Epithelial cell of proximal tubule (primary cell): ENCODE data around the gene TMEM154. TPM values are rescaled to one million over a fixed set of nuclear protein-coding genes. Genes with fewer than 3 reads are reported as not detected.
"Not testable (repeated sequence)": the region's sequence is repeated elsewhere in the genome, so short reads cannot be mapped to it uniquely, and the experiment has no call there.

Experiments
- DNase-seq: peaks from one replicate; pipeline ENCODE4 v3.0.0-alpha.2; 2011; ENCODE audit warnings: low read depth
- H3K4me3 ChIP-seq: 2 replicates; pipeline ENCODE4 v1.5.1; 2011; ENCODE audit warnings: low read depth, mild to moderate bottlenecking, low read length
- total RNA-seq: library from RNA; depleted of rRNA; stranded (reverse); fragments of >200 nt; gene quantifications from 2 replicates; pipeline ENCODE4 v1.2.3, GENCODE V29; 2015
- TF ChIP-seq, protein P1 (sequence below): conservative IDR thresholded peaks from 2 replicates; pipeline ENCODE4 v1.5.1; 2012; ENCODE audit warnings: low read depth, mild to moderate bottlenecking, low read length

Gene TMEM154
- total RNA-seq, 1 donor from 2014 or later = 11.8 TPM

GRCh38 chr4:152668338-152668964 lies 11.3 kb downstream of the TMEM154 start:
- H3K4me3 ChIP-seq = no peak overlapping the region
- DNase-seq = no peak
- TF ChIP-seq, protein P1, sequence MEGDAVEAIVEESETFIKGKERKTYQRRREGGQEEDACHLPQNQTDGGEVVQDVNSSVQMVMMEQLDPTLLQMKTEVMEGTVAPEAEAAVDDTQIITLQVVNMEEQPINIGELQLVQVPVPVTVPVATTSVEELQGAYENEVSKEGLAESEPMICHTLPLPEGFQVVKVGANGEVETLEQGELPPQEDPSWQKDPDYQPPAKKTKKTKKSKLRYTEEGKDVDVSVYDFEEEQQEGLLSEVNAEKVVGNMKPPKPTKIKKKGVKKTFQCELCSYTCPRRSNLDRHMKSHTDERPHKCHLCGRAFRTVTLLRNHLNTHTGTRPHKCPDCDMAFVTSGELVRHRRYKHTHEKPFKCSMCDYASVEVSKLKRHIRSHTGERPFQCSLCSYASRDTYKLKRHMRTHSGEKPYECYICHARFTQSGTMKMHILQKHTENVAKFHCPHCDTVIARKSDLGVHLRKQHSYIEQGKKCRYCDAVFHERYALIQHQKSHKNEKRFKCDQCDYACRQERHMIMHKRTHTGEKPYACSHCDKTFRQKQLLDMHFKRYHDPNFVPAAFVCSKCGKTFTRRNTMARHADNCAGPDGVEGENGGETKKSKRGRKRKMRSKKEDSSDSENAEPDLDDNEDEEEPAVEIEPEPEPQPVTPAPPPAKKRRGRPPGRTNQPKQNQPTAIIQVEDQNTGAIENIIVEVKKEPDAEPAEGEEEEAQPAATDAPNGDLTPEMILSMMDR = no peak

DNA sequence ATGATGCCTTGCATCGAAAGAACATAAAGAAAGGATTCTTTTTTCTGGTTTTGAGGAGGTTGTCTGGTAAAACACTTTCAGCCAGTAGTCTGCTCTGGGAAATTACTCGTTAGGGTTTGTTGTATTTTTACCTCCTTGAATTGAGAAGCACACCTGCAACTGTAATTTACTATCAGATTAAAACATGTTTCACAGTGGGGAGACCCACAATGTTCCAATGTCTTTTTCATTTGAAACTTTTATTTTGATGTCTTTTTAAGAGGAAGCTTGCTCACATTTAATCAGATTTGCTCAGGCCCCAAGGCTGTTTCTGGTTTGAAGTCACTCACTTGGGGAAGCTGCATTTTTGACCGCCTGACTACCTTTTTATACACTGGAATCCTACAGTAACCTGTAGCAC lies 12.0 kb downstream of the TMEM154 start:
- no peak overlapping the region for H3K4me3 ChIP-seq
- DNase-seq = no peak
- TF ChIP-seq, protein P1 = no peak

GRCh38 chr4:152666946-152667345 lies 12.9 kb downstream of the TMEM154 start:
- no peak overlapping the region for H3K4me3 ChIP-seq
- no peak for DNase-seq
- TF ChIP-seq, protein P1 = no peak

DNA sequence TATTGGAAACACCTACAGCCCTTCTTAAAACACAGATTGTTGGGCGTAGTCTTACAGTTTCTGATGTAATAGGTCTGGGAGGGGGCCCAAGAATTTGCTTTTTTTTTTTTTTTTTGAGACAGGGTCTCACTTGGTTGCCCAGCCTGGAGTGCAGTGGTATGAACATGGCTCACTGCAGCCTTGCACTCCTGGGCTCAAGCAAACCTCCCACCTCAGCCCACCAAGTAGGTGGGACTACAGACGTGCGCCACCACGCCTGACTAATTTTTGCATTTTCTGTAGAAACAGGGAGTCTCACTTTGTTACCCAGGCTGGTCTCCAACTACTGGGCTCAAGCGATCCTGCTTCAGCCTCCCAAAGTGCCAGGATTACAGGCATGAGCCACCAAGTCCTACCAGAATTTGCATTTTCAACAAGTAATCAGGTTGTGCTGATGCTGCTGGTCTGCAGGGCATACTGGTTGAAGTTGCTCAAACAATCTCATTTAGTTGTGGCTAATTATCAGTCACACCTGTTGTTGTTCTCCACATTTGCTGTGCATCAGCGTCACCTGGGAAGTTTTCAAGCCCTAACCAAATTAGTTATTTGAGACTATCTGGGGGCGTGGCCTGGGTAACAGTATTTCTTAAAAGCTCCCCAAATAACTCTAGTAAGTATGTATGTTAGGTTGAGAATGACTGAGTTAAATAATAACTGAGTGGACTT lies 14.0 kb downstream of the TMEM154 start:
- TF ChIP-seq, protein P1 = no peak
- no peak overlapping the region for H3K4me3 ChIP-seq
- no peak for DNase-seq

- not testable (repeated sequence) for H3K4me3 ChIP-seq, DNase-seq
Measured at GRCh38 chr4:152664067-152664378, 15.8 kb downstream of the TMEM154 start.

DNA sequence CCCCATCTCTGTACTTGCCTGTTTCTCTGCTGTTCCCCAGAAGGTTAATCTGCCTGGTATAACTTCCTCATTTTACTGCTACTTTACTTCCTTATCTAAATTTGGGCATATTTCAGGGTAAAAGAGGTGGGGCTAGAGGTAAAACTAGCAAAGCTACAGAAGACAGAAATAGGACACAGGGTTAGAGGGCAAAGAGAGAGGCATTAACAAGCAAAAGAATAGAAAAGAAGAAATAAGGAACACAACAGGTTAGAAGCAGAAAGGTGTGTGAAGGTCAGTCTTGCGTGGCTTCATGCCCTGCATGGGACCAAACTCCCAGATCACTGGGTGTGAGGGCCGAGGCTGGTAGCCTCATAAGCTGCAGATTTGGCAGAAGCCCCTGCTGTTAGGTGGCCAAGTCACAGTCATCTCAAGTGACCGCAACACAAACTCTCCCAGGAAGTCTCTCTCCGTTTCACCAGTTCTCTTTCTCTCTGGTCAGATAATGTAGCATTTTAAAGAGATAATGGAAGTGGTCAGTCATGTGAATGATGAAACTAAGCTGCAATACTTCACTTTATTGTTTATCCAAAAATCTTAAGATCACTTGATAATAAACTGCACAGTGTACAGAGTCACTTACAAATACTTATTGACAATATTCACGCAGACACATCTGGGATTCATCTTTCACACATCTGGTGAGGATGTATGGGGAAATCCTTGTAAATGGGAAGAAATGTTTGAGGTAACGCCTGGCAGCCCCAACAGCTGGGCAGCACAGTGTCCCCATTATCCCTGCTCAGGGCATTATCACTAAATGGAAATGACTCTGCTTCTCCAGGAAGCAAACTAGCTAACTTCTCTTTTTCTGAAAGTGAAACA lies 16.4 kb downstream of the TMEM154 start:
- H3K4me3 ChIP-seq = no peak overlapping the region
- TF ChIP-seq, protein P1 = no peak
- DNase-seq = no peak

- no peak overlapping the region for H3K4me3 ChIP-seq
- no peak for DNase-seq
- TF ChIP-seq, protein P1 = no peak
Measured at GRCh38 chr4:152661649-152662048, 18.1 kb downstream of the TMEM154 start.
